HFFc6 (cell line): ENCODE data around the gene KASH5. TPM values are rescaled to one million over a fixed set of nuclear protein-coding genes. Genes with fewer than 3 reads are reported as not detected.

Experiments used
- DNase-seq: peaks from one replicate; pipeline ENCODE4 v3.0.0-alpha.2; 2018
- H3K27ac Mint-ChIP-seq: 2 replicates; pipeline ENCODE4 v1.8.0; 2020; ENCODE audit warnings: mild to moderate bottlenecking, mixed read lengths
- H3K27me3 Mint-ChIP-seq: 2 replicates; pipeline ENCODE4 v1.8.0; 2021; ENCODE audit warnings: mild to moderate bottlenecking, moderate library complexity, mixed read lengths; ENCODE audit not compliant: insufficient read depth
- H3K36me3 Mint-ChIP-seq: 2 replicates; pipeline ENCODE4 v1.8.0; 2021; ENCODE audit warnings: low read depth, mixed read lengths
- H3K4me1 Mint-ChIP-seq: 2 replicates; pipeline ENCODE4 v1.8.0; 2020; ENCODE audit warnings: low read depth, mixed read lengths
- H3K4me3 Mint-ChIP-seq: 2 replicates; pipeline ENCODE4 v1.8.0; 2020; ENCODE audit warnings: mild to moderate bottlenecking, moderate library complexity, mixed read lengths
- H3K9me3 Mint-ChIP-seq: 2 replicates; pipeline ENCODE4 v1.8.0; 2020; ENCODE audit warnings: mild to moderate bottlenecking, mixed read lengths
- total RNA-seq, 6 experiments: library from RNA; stranded (reverse); fragmentation: NEBNext Ultra II Directional; extraction: Animal tissue kit (Norgen Biotek cat#: 25700); gene quantifications; 2 replicates in 1 of 6; 3 replicates in 5 of 6; pipeline ENCODE4 v1.2.3, GENCODE V29; 2021
- TF ChIP-seq, protein P1 (sequence below): fragments of 200-600 bp; sonication (generic); IDR thresholded peaks from 2 replicates; pipeline ENCODE4 v1.5.0; 2021; ENCODE audit warnings: antibody characterized with exemption, mild to moderate bottlenecking

Gene KASH5
- total RNA-seq, 6 experiments from 2014 or later = not detected

DNA sequence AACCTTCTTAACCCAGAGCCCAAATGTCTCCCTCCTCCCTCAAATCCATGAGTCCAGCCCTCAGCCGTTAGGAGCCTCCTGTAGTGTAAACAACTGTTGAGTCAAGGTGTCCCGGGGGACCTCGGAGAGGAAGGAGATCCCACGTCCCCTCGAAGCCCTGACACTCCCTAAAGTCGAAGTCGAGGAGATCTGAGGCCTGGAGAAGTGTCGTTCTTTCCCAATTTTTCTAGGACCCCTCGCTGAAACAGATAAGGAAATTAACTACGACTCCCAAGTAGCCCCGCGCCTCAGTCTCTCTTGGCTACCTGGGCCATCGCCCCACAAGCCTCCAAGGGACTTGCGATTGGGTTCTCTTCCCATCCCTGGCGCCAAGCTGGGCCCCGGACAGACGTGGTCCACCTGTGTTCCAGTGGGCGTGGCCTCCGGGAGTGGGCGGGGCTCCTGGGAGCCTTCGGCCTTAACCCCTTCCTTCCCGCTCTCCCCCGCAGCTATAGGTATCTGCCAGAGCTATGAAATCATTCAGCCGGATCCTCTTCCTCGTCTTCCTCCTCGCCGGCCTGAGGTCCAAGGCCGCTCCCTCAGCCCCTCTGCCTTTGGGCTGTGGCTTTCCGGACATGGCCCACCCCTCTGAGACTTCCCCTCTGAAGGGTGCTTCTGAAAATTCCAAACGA, 38.0 kb downstream of the KASH5 start:
- Mint-ChIP-seq H3K9me3 (no peaks in the 10 kb centered on the region), H3K4me3 (no peak overlapping the region)
- DNase-seq = no peak

DNA sequence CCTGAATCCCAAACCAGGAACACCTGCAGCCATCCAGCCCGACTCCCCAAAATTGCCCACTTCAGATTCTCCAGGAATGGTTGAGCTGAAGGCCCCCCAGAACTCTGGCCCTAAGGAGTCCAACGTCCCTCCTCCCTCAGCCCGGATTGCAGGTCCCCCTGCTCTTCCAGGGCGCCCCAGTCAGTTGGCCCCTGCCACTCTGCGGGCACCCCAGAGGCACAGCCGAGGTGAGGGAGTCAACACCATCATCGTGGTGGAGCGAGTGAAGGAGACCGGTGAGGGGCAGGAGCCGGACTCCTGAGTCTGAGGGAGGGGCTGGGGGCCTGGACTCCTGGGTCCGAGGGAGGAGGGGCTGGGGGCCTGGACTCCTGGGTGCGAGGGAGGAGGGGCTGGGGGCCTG, 39.3 kb downstream of the KASH5 start:
- Mint-ChIP-seq H3K4me3 (no peak overlapping the region), H3K27me3 (peaks cover 81% of the 10 kb centered on the region)
- TF ChIP-seq, protein P1, sequence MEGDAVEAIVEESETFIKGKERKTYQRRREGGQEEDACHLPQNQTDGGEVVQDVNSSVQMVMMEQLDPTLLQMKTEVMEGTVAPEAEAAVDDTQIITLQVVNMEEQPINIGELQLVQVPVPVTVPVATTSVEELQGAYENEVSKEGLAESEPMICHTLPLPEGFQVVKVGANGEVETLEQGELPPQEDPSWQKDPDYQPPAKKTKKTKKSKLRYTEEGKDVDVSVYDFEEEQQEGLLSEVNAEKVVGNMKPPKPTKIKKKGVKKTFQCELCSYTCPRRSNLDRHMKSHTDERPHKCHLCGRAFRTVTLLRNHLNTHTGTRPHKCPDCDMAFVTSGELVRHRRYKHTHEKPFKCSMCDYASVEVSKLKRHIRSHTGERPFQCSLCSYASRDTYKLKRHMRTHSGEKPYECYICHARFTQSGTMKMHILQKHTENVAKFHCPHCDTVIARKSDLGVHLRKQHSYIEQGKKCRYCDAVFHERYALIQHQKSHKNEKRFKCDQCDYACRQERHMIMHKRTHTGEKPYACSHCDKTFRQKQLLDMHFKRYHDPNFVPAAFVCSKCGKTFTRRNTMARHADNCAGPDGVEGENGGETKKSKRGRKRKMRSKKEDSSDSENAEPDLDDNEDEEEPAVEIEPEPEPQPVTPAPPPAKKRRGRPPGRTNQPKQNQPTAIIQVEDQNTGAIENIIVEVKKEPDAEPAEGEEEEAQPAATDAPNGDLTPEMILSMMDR = no peak

More for the DNA sequence above, 38.0 kb downstream of the KASH5 start:
- Mint-ChIP-seq H3K4me1 (peaks cover 11% of the 10 kb centered on the region), H3K27me3 (peaks cover 84% of the 10 kb centered on the region), H3K36me3 (no peaks in the 10 kb centered on the region; the same call in 1 of the 2 replicates), H3K27ac (no peak overlapping the region)
- TF ChIP-seq, protein P1 = no peak

DNA sequence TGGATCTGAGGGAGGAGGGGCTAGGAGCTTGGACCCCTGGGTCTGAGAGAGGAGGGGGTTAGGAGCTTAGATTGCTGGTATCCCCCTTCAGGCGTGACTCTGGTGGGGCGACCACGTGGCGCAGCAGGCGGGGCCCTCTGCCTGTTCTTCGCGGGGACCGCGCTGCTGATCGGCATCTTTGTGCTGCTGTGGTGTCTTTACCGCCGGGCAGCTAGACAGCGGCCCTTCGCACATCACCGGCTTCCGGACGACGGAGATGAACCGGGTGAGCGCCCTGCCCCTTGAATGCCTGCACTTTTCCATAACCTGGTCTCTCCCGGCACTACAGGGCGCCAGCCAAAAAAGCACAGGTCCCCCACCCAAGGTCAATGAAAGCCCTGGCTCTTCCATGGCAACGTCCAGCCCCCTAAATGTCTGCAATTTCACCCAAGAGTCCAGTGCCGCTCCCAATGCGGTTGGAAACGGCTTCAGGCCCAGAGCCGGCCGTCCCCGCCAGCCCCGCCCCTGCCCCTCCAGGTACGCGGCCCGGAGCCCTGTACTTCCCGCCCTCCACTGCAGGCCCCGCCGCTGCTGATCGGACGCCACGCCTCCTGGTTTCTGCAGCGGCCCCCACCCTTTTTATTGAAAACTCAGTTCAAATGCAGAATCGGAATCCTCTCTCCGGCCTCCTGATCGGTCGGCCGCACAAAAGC, 40.0 kb downstream of the KASH5 start:
- H3K27me3 Mint-ChIP-seq = peaks cover 78% of the 10 kb centered on the region
- no peak for DNase-seq
- H3K9me3 Mint-ChIP-seq = peaks cover 5% of the 10 kb centered on the region; the same call in 1 of the 2 replicates
- H3K27ac Mint-ChIP-seq = no peak overlapping the region
- no peaks in the 10 kb centered on the region; the same call in 1 of the 2 replicates for H3K36me3 Mint-ChIP-seq
- TF ChIP-seq, protein P1 = no peak
- H3K4me1 Mint-ChIP-seq = peaks cover 6% of the 10 kb centered on the region; the same call in 1 of the 2 replicates
- H3K4me3 Mint-ChIP-seq = no peak overlapping the region

More for the DNA sequence above, 39.3 kb downstream of the KASH5 start:
- DNase-seq = no peak
- H3K4me1 Mint-ChIP-seq = peaks cover 11% of the 10 kb centered on the region
- H3K36me3 Mint-ChIP-seq = no peaks in the 10 kb centered on the region; the same call in 1 of the 2 replicates
- peaks cover 4% of the 10 kb centered on the region; the same call in 1 of the 2 replicates for H3K9me3 Mint-ChIP-seq
- no peak overlapping the region for H3K27ac Mint-ChIP-seq

DNA sequence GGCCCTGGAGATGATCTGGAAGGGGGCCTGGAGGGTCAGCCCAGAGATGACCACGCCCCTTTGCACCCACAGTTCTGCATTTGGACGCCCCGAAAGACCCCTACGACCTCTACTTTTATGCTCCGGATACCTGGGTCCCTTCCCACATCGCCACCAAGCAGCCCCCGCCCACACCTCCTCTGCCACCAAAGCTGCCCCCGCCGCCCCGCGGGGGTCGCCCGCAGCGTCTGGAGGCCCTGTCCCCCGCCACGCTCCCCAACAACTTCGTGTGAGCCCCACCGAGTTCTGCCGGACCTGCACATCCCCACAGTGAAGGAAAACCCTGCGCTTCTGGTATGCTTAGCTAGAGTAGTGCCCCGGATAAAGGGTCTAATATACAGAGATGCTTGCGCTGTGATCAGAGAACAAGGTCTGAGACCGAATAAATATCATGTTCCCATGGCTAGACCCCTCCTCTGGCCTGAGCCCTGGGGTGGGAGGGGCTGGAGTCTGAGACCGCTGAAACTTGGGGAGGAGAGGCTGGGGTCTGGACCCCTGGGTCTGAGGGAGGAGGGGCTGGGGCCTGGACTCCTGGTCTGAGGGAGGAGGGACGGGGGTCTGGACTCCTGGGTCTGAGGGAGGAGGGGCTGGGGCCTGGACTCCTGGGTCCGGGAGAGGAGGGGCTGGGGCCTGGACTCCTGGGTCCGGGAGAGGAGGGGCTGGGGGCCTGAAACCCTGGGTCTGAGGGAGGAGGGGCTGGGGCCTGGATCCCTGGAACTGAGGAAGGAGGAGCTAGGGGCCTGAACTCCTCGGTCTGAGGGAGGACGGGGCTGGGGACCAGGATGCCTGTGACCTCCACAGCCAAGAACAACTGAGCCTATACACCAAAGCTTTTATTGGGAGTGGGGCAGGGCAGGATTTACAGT, 40.8 kb downstream of the KASH5 start:
- Mint-ChIP-seq H3K27ac (no peak overlapping the region), H3K27me3 (peaks cover 80% of the 10 kb centered on the region), H3K4me1 (peaks cover 2% of the 10 kb centered on the region; the same call in 1 of the 2 replicates), H3K4me3 (no peak overlapping the region), H3K36me3 (no peaks in the 10 kb centered on the region; the same call in 1 of the 2 replicates), H3K9me3 (peaks cover 5% of the 10 kb centered on the region; the same call in 1 of the 2 replicates)
- TF ChIP-seq, protein P1 = no peak
- DNase-seq = no peak

DNA sequence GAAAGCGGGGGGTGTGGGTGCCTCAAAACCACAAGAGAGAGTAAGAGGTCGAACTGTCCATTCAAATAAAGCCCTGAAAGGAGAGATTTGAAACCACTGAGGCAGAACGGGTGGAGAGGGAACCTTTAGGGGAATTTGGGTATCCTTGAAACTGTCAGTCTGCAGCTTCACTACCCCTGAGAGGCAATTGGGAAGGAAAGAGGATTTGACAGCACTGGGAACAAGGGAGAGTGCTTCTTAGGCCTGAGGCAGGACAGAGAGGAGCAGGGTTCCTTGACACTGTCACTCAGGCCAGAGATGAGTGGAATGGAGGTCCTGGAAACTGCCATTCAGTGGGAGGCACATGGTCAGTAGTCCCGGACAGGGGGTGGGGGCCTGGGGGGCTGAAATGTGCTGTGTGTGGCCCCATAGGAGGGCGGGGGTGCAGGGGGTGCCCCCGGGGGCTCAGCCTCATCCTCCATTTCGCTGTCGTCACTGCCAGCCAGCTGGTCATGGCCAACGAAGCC, 42.2 kb downstream of the KASH5 start:
- H3K27me3 Mint-ChIP-seq = peaks cover 67% of the 10 kb centered on the region
- H3K9me3 Mint-ChIP-seq = peaks cover 5% of the 10 kb centered on the region; the same call in 1 of the 2 replicates
- H3K36me3 Mint-ChIP-seq = no peaks in the 10 kb centered on the region; the same call in 1 of the 2 replicates
- H3K4me1 Mint-ChIP-seq = no peaks in the 10 kb centered on the region
- H3K4me3 Mint-ChIP-seq = no peak overlapping the region
- TF ChIP-seq, protein P1 = no peak
- DNase-seq = no peak
- no peak overlapping the region for H3K27ac Mint-ChIP-seq
